GM23338 (cell line): ENCODE measurements around the gene TMEM151B. TPM values are rescaled to one million over a fixed set of nuclear protein-coding genes. Genes with fewer than 3 reads are reported as not detected.

Experiments used
- ATAC-seq: fragments of 200-7000 bp; cut with Tn5 transposase; 3 replicates; pipeline ENCODE4 v1.9.1; 2020
- DNase-seq: peaks from one replicate; pipeline ENCODE4 v3.0.0-alpha.2; 2015; ENCODE audit warnings: low spot score
- H2AFZ ChIP-seq: fragments of 200-600 bp; sonication (generic); 2 replicates; pipeline ENCODE4 v1.8.0; 2016; ENCODE audit warnings: antibody characterized with exemption, mild to moderate bottlenecking, moderate library complexity
- H3F3A ChIP-seq: fragments of 200-600 bp; sonication (generic); replicated peaks from 2 replicates; pipeline ENCODE4 v1.8.0; 2017; ENCODE audit warnings: antibody characterized with exemption, mixed run types, low read depth
- H3K27ac ChIP-seq: fragments of 200-600 bp; sonication (generic); 2 replicates; pipeline ENCODE4 v1.6.1; 2016; ENCODE audit warnings: low read depth
- H3K27me3 ChIP-seq: fragments of 200-600 bp; sonication (generic); 2 replicates; pipeline ENCODE4 v1.8.0; 2016; ENCODE audit warnings: mild to moderate bottlenecking, mixed run types, moderate library complexity; ENCODE audit not compliant: insufficient read depth
- H3K36me3 ChIP-seq: fragments of 200-600 bp; sonication (generic); 2 replicates; pipeline ENCODE4 v1.8.0; 2016; ENCODE audit warnings: mild to moderate bottlenecking; ENCODE audit not compliant: insufficient read depth
- H3K4me1 ChIP-seq: fragments of 200-600 bp; sonication (generic); 2 replicates; pipeline ENCODE4 v1.8.0; 2016; ENCODE audit warnings: mild to moderate bottlenecking, moderate library complexity; ENCODE audit not compliant: insufficient read depth
- H3K4me2 ChIP-seq: fragments of 200-600 bp; sonication (generic); 2 replicates; pipeline ENCODE4 v1.7.1; 2017; ENCODE audit warnings: mixed run types
- H3K4me3 ChIP-seq: fragments of 200-600 bp; sonication (generic); 2 replicates; pipeline ENCODE4 v1.6.1; 2016; ENCODE audit warnings: mixed run types
- H3K79me2 ChIP-seq: fragments of 200-600 bp; sonication (generic); replicated peaks from 2 replicates; pipeline ENCODE4 v1.8.0; 2017; ENCODE audit warnings: mild to moderate bottlenecking; ENCODE audit not compliant: insufficient read depth
- H3K9me2 ChIP-seq: fragments of 200-600 bp; sonication (generic); 2 replicates; pipeline ENCODE4 v1.8.0; 2017; ENCODE audit not compliant: insufficient read depth
- H4K20me1 ChIP-seq: fragments of 200-600 bp; sonication (generic); replicated peaks from 2 replicates; pipeline ENCODE4 v1.8.0; 2017; ENCODE audit warnings: mild to moderate bottlenecking; ENCODE audit not compliant: insufficient read depth
- H3K27ac Mint-ChIP-seq: 2 replicates; pipeline ENCODE4 v1.8.0; 2020; ENCODE audit warnings: inconsistent platforms, mild to moderate bottlenecking, moderate library complexity, mixed read lengths
- H3K27me3 Mint-ChIP-seq: 3 replicates; pipeline ENCODE4 v1.8.0; 2022; ENCODE audit warnings: low read depth, mild to moderate bottlenecking, moderate library complexity, mixed read lengths, inconsistent platforms; ENCODE audit not compliant: insufficient read depth, poor library complexity
- H3K36me3 Mint-ChIP-seq: 3 replicates; pipeline ENCODE4 v1.8.0; 2021; ENCODE audit warnings: low read depth, mild to moderate bottlenecking, inconsistent platforms, moderate library complexity, mixed read lengths
- H3K4me1 Mint-ChIP-seq: 3 replicates; pipeline ENCODE4 v1.8.0; 2020; ENCODE audit warnings: mild to moderate bottlenecking, inconsistent platforms, mixed read lengths
- H3K4me3 Mint-ChIP-seq: 3 replicates; pipeline ENCODE4 v1.8.0; 2021; ENCODE audit warnings: moderate library complexity, mild to moderate bottlenecking, inconsistent platforms, mixed read lengths
- H3K9me3 Mint-ChIP-seq: 3 replicates; pipeline ENCODE4 v1.8.0; 2020; ENCODE audit warnings: moderate library complexity, mild to moderate bottlenecking, inconsistent platforms, mixed read lengths
- CTCF ChIP-seq, 2 experiments: fragments of 200-600 bp in 1 of 2; sonication (generic) in 1 of 2; conservative IDR thresholded peaks; 2 replicates each; pipeline versions ENCODE4 v1.5.1 to v1.6.1; 2016 to 2017; ENCODE audit warnings: antibody characterized with exemption in 2 of 2, low read depth in 2 of 2, mild to moderate bottlenecking in 2 of 2, moderate library complexity in 1 of 2
- EZH2 ChIP-seq: fragments of 200-600 bp; sonication (generic); IDR thresholded peaks from one replicate; pipeline ENCODE4 v1.8.0; 2017; ENCODE audit warnings: antibody characterized with exemption, mild to moderate bottlenecking, low read depth; ENCODE audit not compliant: unreplicated experiment
- EZH2phosphoT487 ChIP-seq: fragments of 200-600 bp; sonication (generic); IDR thresholded peaks from one replicate; pipeline ENCODE4 v1.8.1; 2018; ENCODE audit warnings: antibody characterized with exemption; ENCODE audit not compliant: unreplicated experiment
- JUNB ChIP-seq: IDR thresholded peaks from one replicate; pipeline ENCODE4 v1.6.1; 2016; ENCODE audit warnings: antibody characterized with exemption; ENCODE audit not compliant: unreplicated experiment
- NANOG ChIP-seq: IDR thresholded peaks from 2 replicates; pipeline ENCODE4 v1.6.1; 2016; ENCODE audit warnings: antibody characterized with exemption, borderline replicate concordance
- POLR2AphosphoS5 ChIP-seq: IDR thresholded peaks from 2 replicates; pipeline ENCODE4 v1.6.1; 2016; ENCODE audit warnings: antibody characterized with exemption, low read depth
- ZNF114 ChIP-seq: fragments of 250-450 bp; sonication (Bioruptor Pico); IDR thresholded peaks from 2 replicates; pipeline ENCODE4 v1.5.0; 2020; ENCODE audit warnings: mild to moderate bottlenecking, moderate library complexity
- ZNF331 ChIP-seq: fragments of 250-450 bp; sonication (Bioruptor Pico); IDR thresholded peaks from 2 replicates; pipeline ENCODE4 v1.5.0; 2020; ENCODE audit warnings: low read depth, mild to moderate bottlenecking, moderate library complexity
- polyA plus RNA-seq: library from polyadenylated mRNA; unstranded; fragments of >200 nt; fragmentation: Nextera tagmentation; extraction: Ambion mirVana; gene quantifications from 2 replicates; pipeline ENCODE4 v1.2.1, GENCODE V29; 2016
- total RNA-seq: library from RNA; depleted of rRNA; stranded (reverse); fragments of >200 nt; shearing (Covaris generic); gene quantifications from 2 replicates; pipeline ENCODE4 v1.2.3, GENCODE V29; 2014
- TF ChIP-seq, protein P1 (sequence below): fragments of 250-450 bp; sonication (Bioruptor Pico); IDR thresholded peaks from 2 replicates; pipeline ENCODE4 v1.5.0; 2020; ENCODE audit warnings: mild to moderate bottlenecking, moderate library complexity

The TMEM151B gene
- total and polyA plus RNA-seq, 2 experiments from 2014 or later: 0.91 to 14.6 TPM

DNA sequence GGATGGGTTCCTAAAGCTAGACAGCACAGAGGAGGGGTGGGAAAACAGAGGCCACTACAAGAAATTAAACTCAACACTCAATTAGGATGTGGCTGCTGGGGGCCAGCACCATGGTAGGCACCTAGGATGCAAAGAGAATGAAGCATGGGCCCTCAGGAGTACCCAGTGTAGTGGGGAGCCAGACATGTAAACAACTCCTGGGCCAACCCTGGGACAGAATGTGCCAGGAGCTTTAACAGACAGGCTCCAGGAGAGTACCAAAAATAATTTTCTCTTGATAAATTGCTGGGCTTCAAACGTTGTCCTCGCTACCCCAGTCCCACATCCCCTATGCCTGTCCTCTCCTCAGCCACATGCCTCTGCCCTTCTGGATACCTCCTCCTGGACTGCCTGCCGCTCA lies 1.7 kb downstream of the TMEM151B start:
- H3K4me3 ChIP-seq: no peak overlapping the region; the same call in 1 of the 2 replicates
- H3F3A ChIP-seq: 0 out of 2 replicates have a peak, but pooled peaks cover 22% of the 10 kb centered on the region
- Mint-ChIP-seq H3K4me3 (peak overlapping the region; percentile 83), H3K27ac (no peak overlapping the region), H3K27me3 (peaks cover 39% of the 10 kb centered on the region), H3K4me1 (peaks cover 41% of the 10 kb centered on the region), H3K36me3 (peaks cover 6% of the 10 kb centered on the region; the same call in 2 of the 3 replicates), H3K9me3 (no peaks in the 10 kb centered on the region)
- no peaks in the 10 kb centered on the region for H4K20me1 ChIP-seq
- ATAC-seq: no peak
- no peak overlapping the region for H3K27ac ChIP-seq
- H3K4me2 ChIP-seq: no peak overlapping the region
- no peaks in the 10 kb centered on the region for H3K36me3 ChIP-seq
- no peak for DNase-seq
- peaks cover 38% of the 10 kb centered on the region for H3K27me3 ChIP-seq
- no peak for TF ChIP-seq JUNB
- TF ChIP-seq ZNF114 (CRISPR knock-in tag): no peak
- no peak for TF ChIP-seq ZNF331 (CRISPR knock-in tag)
- no peak for TF ChIP-seq EZH2phosphoT487
- no peak for TF ChIP-seq NANOG
- no peaks in the 10 kb centered on the region for H3K9me2 ChIP-seq
- no peaks in the 10 kb centered on the region for H3K79me2 ChIP-seq
- peaks cover 14% of the 10 kb centered on the region for H3K4me1 ChIP-seq
- no peak overlapping the region for H2AFZ ChIP-seq

DNA sequence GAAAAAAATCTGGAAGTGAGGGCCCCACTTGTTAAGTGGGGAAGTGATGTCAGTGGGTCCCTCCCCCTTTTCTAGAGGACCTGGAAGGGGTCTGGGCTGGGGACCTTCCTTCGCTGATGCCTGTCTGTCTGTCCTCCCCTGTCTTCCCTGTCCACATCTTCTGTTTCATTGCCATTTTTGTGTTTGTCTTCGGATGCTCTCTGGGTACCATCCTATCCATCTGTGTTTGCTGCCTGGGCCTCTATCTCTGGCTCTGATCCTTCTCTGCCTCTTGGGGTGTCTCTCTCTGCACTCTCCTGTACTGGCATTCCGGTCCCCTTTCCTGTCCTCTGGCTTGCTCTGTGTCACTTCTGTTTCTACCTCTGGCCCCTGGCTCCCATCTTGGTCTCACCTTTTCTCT lies 2.3 kb downstream of the TMEM151B start:
- Histone ChIP-seq H4K20me1 (no peaks in the 10 kb centered on the region), H3K27me3 (peaks cover 43% of the 10 kb centered on the region), H3K36me3 (no peaks in the 10 kb centered on the region), H3K9me2 (no peaks in the 10 kb centered on the region), H3K4me2 (no peak overlapping the region), H3K4me3 (no peak overlapping the region), H3K4me1 (peaks cover 14% of the 10 kb centered on the region), H3F3A (0 out of 2 replicates have a peak, but pooled peaks cover 22% of the 10 kb centered on the region), H3K79me2 (no peaks in the 10 kb centered on the region), H2AFZ (no peak overlapping the region), H3K27ac (no peak overlapping the region)
- Mint-ChIP-seq H3K4me3 (peak overlapping the region; percentile 3; the same call in 1 of the 3 replicates), H3K9me3 (no peaks in the 10 kb centered on the region), H3K4me1 (peaks cover 41% of the 10 kb centered on the region), H3K27me3 (peaks cover 42% of the 10 kb centered on the region), H3K27ac (no peak overlapping the region), H3K36me3 (peaks cover 6% of the 10 kb centered on the region; the same call in 2 of the 3 replicates)
- DNase-seq (no peak), ATAC-seq (no peak)
- TF ChIP-seq CTCF (conservative IDR thresholded peaks at IDR 0.05; ENCODE audit: low read depth in 2 of 2): no peak
- no peak for TF ChIP-seq NANOG
- no peak for TF ChIP-seq POLR2AphosphoS5
- no peak for TF ChIP-seq EZH2phosphoT487
- TF ChIP-seq JUNB: no peak
- TF ChIP-seq, protein P1, sequence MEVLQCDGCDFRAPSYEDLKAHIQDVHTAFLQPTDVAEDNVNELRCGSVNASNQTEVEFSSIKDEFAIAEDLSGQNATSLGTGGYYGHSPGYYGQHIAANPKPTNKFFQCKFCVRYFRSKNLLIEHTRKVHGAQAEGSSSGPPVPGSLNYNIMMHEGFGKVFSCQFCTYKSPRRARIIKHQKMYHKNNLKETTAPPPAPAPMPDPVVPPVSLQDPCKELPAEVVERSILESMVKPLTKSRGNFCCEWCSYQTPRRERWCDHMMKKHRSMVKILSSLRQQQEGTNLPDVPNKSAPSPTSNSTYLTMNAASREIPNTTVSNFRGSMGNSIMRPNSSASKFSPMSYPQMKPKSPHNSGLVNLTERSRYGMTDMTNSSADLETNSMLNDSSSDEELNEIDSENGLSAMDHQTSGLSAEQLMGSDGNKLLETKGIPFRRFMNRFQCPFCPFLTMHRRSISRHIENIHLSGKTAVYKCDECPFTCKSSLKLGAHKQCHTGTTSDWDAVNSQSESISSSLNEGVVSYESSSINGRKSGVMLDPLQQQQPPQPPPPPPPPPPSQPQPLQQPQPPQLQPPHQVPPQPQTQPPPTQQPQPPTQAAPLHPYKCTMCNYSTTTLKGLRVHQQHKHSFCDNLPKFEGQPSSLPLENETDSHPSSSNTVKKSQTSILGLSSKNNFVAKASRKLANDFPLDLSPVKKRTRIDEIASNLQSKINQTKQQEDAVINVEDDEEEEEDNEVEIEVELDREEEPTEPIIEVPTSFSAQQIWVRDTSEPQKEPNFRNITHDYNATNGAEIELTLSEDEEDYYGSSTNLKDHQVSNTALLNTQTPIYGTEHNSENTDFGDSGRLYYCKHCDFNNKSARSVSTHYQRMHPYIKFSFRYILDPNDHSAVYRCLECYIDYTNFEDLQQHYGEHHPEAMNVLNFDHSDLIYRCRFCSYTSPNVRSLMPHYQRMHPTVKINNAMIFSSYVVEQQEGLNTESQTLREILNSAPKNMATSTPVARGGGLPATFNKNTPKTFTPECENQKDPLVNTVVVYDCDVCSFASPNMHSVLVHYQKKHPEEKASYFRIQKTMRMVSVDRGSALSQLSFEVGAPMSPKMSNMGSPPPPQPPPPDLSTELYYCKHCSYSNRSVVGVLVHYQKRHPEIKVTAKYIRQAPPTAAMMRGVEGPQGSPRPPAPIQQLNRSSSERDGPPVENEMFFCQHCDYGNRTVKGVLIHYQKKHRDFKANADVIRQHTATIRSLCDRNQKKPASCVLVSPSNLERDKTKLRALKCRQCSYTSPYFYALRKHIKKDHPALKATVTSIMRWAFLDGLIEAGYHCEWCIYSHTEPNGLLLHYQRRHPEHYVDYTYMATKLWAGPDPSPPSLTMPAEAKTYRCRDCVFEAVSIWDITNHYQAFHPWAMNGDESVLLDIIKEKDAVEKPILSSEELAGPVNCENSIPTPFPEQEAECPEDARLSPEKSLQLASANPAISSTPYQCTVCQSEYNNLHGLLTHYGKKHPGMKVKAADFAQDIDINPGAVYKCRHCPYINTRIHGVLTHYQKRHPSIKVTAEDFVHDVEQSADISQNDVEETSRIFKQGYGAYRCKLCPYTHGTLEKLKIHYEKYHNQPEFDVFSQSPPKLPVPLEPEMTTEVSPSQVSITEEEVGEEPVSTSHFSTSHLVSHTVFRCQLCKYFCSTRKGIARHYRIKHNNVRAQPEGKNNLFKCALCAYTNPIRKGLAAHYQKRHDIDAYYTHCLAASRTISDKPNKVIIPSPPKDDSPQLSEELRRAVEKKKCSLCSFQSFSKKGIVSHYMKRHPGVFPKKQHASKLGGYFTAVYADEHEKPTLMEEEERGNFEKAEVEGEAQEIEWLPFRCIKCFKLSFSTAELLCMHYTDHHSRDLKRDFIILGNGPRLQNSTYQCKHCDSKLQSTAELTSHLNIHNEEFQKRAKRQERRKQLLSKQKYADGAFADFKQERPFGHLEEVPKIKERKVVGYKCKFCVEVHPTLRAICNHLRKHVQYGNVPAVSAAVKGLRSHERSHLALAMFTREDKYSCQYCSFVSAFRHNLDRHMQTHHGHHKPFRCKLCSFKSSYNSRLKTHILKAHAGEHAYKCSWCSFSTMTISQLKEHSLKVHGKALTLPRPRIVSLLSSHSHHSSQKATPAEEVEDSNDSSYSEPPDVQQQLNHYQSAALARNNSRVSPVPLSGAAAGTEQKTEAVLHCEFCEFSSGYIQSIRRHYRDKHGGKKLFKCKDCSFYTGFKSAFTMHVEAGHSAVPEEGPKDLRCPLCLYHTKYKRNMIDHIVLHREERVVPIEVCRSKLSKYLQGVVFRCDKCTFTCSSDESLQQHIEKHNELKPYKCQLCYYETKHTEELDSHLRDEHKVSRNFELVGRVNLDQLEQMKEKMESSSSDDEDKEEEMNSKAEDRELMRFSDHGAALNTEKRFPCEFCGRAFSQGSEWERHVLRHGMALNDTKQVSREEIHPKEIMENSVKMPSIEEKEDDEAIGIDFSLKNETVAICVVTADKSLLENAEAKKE: no peak
- no peak for TF ChIP-seq EZH2
